ENCODE measurements around the gene SPAG7.

- TF ChIP-seq POLR2AphosphoS5 (IDR thresholded peaks at IDR 0.05; ENCODE audit: low read depth, low read length): no peak
- no peak for TF ChIP-seq TAF1 (IDR thresholded peaks at IDR 0.05; ENCODE audit: borderline replicate concordance, low read depth, low read length)
These were observed 30.6 kb upstream of the SPAG7 start for GRCh38 chr17:4998027-4998731.

Measured in GM12892 (cell line).